Stimulated activated CD4-positive, alpha-beta T cell treated with anti-CD3 and anti-CD28 coated beads, Interleukin-12 subunit alpha, Interleukin-12 subunit beta, amount 100 ng/mL, for 48 hours (primary cell): ENCODE results near the gene TTL.
"Not testable (repeated sequence)": the region's sequence is repeated elsewhere in the genome, so short reads cannot be mapped to it uniquely, and the experiment has no call there.

ENCODE experiments used
- DNase-seq, 3 donors: peaks; one replicate each; pipeline ENCODE4 v3.0.0-alpha.2; 2020; ENCODE audit warnings: low read depth in 2 of 3, low spot score in 1 of 3

TTL gene

GRCh38 chr2:112481528-112482233 is at the start of gene TTL:
TSS of gene TTL (plus strand) at chr2:112482156. CDS start at chr2:112482345, 189 bp downstream.
- DNase-seq = peak; percentile 36 to 72 (median 52)

GRCh38 chr2:112432390-112432734 is 49.6 kb upstream of the TTL start:
- DNase-seq = not testable (repeated sequence)

- not testable (repeated sequence) for DNase-seq
These were observed 49.0 kb upstream of the TTL start for GRCh38 chr2:112432735-112433479.

- peak; percentile 78 to 81 (median 78) for DNase-seq
These were observed 48.5 kb upstream of the TTL start, which contains the start of gene RGPD8 for GRCh38 chr2:112433480-112433879. TSS of gene RGPD8 (minus strand) at chr2:112433645. CDS start at chr2:112433453, 192 bp downstream.

- no peak for DNase-seq
These were observed 47.8 kb upstream of the TTL start for GRCh38 chr2:112433932-112434730.

- DNase-seq = not testable (repeated sequence)
These were observed 46.9 kb upstream of the TTL start for GRCh38 chr2:112434890-112435715.

- DNase-seq = not testable (repeated sequence)
These were observed 46.1 kb upstream of the TTL start for GRCh38 chr2:112435716-112436431.

GRCh38 chr2:112436993-112437392 is 45.0 kb upstream of the TTL start:
- DNase-seq = not testable (repeated sequence)

GRCh38 chr2:112437405-112437831 is 44.5 kb upstream of the TTL start:
- DNase-seq = not testable (repeated sequence)

- DNase-seq = not testable (repeated sequence)
These were observed 43.2 kb upstream of the TTL start for GRCh38 chr2:112438603-112439261.

- not testable (repeated sequence) for DNase-seq
These were observed 37.7 kb upstream of the TTL start for GRCh38 chr2:112444256-112444655.

- no peak for DNase-seq
These were observed 32.1 kb upstream of the TTL start for GRCh38 chr2:112449854-112450253.

GRCh38 chr2:112451317-112451716 is 30.6 kb upstream of the TTL start:
- DNase-seq = no peak

GRCh38 chr2:112454586-112454985 is 27.4 kb upstream of the TTL start:
- DNase-seq = no peak

- DNase-seq = no peak
These were observed 22.6 kb upstream of the TTL start for GRCh38 chr2:112459372-112459771.

GRCh38 chr2:112462178-112462577 is 19.8 kb upstream of the TTL start:
- no peak for DNase-seq

- DNase-seq = no peak
These were observed 18.7 kb upstream of the TTL start for GRCh38 chr2:112463256-112463655.

GRCh38 chr2:112465382-112465781 is 16.6 kb upstream of the TTL start:
- DNase-seq = no peak

GRCh38 chr2:112472547-112473263 is 9.3 kb upstream of the TTL start:
- DNase-seq = no peak
